RWPE2 (cell line): ENCODE measurements around the gene INTS14.

Experiments
- ATAC-seq: fragments of 200-7000 bp; cut with Tn5 transposase; 3 replicates; pipeline ENCODE4 v1.9.1; 2021; ENCODE audit warnings: low read depth
- DNase-seq: peaks from one replicate; pipeline ENCODE4 v3.0.0-alpha.2; 2020; ENCODE audit warnings: low spot score
- H3K27ac ChIP-seq: fragments of 450-650 bp; 2 replicates; pipeline ENCODE4 v1.5.1; 2017; ENCODE audit warnings: mild to moderate bottlenecking; ENCODE audit not compliant: poor library complexity, severe bottlenecking
- H3K27me3 ChIP-seq: fragments of 250-450 bp; sonication (Bioruptor Pico); 2 replicates; pipeline ENCODE4 v1.5.1; 2021; ENCODE audit warnings: mild to moderate bottlenecking, moderate library complexity; ENCODE audit not compliant: insufficient read depth, poor library complexity, severe bottlenecking
- H3K36me3 ChIP-seq: fragments of 250-450 bp; sonication (Bioruptor Pico); 2 replicates; pipeline ENCODE4 v1.5.1; 2020; ENCODE audit warnings: low read depth, mild to moderate bottlenecking, moderate library complexity
- H3K4me1 ChIP-seq: fragments of 250-450 bp; sonication (Bioruptor Pico); 2 replicates; pipeline ENCODE4 v1.5.1; 2021; ENCODE audit warnings: mild to moderate bottlenecking, moderate library complexity; ENCODE audit not compliant: insufficient read depth, poor library complexity, severe bottlenecking
- H3K4me3 ChIP-seq: fragments of 250-450 bp; sonication (Bioruptor Pico); 2 replicates; pipeline ENCODE4 v1.5.1; 2021; ENCODE audit warnings: mild to moderate bottlenecking, moderate library complexity; ENCODE audit not compliant: severe bottlenecking
- H3K9me3 ChIP-seq: fragments of 250-450 bp; sonication (Bioruptor Pico); 2 replicates; pipeline ENCODE4 v1.5.1; 2021; ENCODE audit warnings: mild to moderate bottlenecking, moderate library complexity; ENCODE audit not compliant: severe bottlenecking
- CTCF ChIP-seq: fragments of 450-650 bp; IDR thresholded peaks from one replicate; pipeline ENCODE4 v1.5.1; 2017; ENCODE audit warnings: mild to moderate bottlenecking, moderate library complexity; ENCODE audit not compliant: poor library complexity, severe bottlenecking

INTS14 gene

GRCh38 chr15:65626856-65627255 is 15.9 kb upstream of the INTS14 start:
- Histone ChIP-seq H3K9me3 (no peaks in the 10 kb centered on the region), H3K4me3 (no peak overlapping the region), H3K36me3 (no peaks in the 10 kb centered on the region), H3K27me3 (no peaks in the 10 kb centered on the region), H3K4me1 (no peaks in the 10 kb centered on the region), H3K27ac (no peak overlapping the region)
- no peak for ATAC-seq
- no peak for DNase-seq
- no peak for TF ChIP-seq CTCF

DNA sequence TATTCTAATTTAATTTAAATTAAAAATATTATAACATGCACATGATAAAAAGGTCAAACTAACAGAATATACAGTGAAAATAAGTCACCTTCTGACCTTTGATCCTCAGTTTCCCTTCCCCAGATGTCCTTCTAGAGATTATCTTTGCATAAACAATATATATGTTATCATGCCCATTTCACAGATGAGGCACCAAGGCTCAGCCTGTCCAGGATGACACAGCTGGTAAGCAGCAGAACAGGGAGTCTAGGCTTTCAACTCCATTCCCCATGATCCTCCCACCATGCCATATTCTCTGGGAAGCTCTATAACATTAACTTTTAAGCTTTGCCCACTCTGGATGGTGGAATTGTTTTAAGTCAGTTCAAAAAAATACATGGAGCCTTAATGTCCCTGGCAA is 12.2 kb upstream of the INTS14 start:
- H3K27ac ChIP-seq = no peak overlapping the region
- TF ChIP-seq CTCF = no peak

GRCh38 chr15:65621638-65622037 is 10.7 kb upstream of the INTS14 start, which contains the start of gene SLC24A1:
TSS of gene SLC24A1 (plus strand) at chr15:65621938. CDS start at chr15:65624081, 2,143 bp downstream.
- H3K9me3 ChIP-seq = no peaks in the 10 kb centered on the region
- H3K4me3 ChIP-seq = no peak within 1 kb of the TSS
- ATAC-seq (no peak), DNase-seq (no peak)
- no peaks in the 10 kb centered on the region for H3K36me3 ChIP-seq
- H3K27me3 ChIP-seq = no peaks in the 10 kb centered on the region
- H3K27ac ChIP-seq = no peak within 1 kb of the TSS
- no peaks in the 10 kb centered on the region for H3K4me1 ChIP-seq
- no peak for TF ChIP-seq CTCF

More for the DNA sequence above, 12.2 kb upstream of the INTS14 start:
- no peak overlapping the region for H3K4me3 ChIP-seq
- H3K27me3 ChIP-seq = no peaks in the 10 kb centered on the region
- H3K9me3 ChIP-seq = no peaks in the 10 kb centered on the region
- ATAC-seq (no peak), DNase-seq (no peak)
- H3K36me3 ChIP-seq = no peaks in the 10 kb centered on the region
- no peaks in the 10 kb centered on the region for H3K4me1 ChIP-seq

DNA sequence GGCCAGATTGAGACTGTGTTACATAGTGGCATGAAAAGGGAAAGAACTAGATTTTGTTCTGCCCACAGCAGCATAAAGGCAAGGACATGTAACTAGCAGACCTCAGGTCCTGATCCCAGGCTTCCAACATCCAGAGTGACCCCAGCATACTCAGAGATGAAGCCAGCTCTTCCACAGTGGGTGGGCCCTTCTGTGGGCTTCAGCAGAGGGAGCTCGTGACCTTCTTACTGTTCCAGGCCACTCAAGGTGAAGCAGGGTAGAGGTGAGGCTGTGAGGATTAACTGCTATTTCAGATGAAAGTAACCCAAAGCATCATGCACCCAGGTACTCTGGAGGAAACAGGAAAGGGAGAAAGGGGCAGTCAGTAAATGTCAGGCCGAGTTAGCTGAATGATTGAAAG is 9.9 kb upstream of the INTS14 start:
- Histone ChIP-seq H3K27ac (no peak overlapping the region), H3K27me3 (no peaks in the 10 kb centered on the region), H3K36me3 (no peaks in the 10 kb centered on the region), H3K9me3 (no peaks in the 10 kb centered on the region), H3K4me1 (no peaks in the 10 kb centered on the region), H3K4me3 (no peak overlapping the region)
- DNase-seq = no peak
- TF ChIP-seq CTCF = no peak
- no peak; the same call in 1 of the 3 replicates for ATAC-seq

DNA sequence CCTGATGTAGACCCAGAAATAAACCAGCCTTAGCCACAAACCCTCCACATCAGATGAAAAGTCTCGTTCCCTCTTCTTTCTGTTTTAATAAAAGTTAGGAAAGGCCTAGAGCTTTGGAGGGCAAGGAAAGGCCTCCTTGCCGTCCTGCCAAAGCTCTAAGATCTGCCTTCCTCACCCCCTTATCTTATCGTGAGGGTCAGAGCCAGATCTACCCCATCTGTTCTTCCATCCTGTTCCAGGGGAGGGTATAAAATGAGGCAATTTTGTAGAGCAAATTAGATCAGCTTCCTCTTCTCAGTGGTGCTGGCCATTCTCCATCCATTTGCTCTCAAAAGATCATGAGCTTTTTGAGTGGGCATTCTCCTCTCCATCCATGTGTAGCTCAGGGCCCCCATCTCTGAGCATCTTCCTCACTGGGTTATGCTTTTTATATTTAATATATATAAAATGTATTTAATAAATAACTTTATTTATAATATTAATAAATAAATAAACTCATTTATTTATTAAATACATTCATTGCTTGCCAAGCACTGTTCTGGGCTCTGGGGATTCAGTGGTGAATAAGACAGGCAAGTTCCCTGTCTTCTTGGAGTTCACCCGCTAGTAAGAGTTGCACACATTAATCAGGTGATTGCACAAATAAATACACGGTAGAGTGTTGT is 8.8 kb upstream of the INTS14 start:
- Histone ChIP-seq H3K4me3 (no peak overlapping the region), H3K27me3 (no peaks in the 10 kb centered on the region), H3K36me3 (no peaks in the 10 kb centered on the region), H3K9me3 (no peaks in the 10 kb centered on the region), H3K27ac (no peak overlapping the region), H3K4me1 (no peaks in the 10 kb centered on the region)
- ATAC-seq (no peak), DNase-seq (no peak)
- no peak for TF ChIP-seq CTCF
